Measurements from ENCODE around the gene ZNF358. TPM values are rescaled to one million over a fixed set of nuclear protein-coding genes. Genes with fewer than 3 reads are reported as not detected.

ZNF358 gene
- total and polyA plus RNA-seq, 4 donors = 49.1 to 119 (median 56.5) TPM

DNA sequence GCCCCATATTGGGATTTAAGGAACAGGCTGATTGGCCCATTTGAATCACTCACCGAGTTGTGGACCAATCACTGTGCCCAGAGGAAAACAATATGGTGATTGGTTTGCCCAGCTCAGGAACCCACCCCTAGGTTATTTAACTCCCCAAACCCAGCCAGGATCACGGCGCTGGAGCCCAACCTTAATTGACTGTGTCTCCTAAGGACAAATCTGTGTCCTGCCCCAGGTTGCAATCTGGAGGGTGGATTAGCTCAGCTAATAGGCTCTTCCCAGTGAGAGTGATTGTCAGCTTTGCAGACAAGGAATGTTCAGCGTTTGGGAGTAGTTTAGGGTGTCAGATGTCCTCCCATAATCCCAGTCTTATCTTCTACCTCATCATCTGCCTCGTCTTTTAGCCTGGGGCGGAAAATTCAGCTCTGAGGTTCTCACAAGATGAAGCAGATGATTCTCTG lies 3.5 kb upstream of the ZNF358 start:
- DNase-seq = no peak
- Histone ChIP-seq H3K27ac (ENCODE audit: low read depth in 1 of 2, low read length in 2 of 2) (no peak overlapping the region), H3K4me3 (ENCODE audit: low read length in 2 of 2) (no peak overlapping the region), H3K36me3 (ENCODE audit: control insufficient read depth in 1 of 2, insufficient read depth in 2 of 2, low read length in 1 of 2) (no peaks in the 10 kb centered on the region), H3K4me1 (ENCODE audit: control insufficient read depth in 1 of 2, insufficient read depth in 2 of 2, low read length in 2 of 2) (no peaks in the 10 kb centered on the region), H3K9me3 (ENCODE audit: control insufficient read depth, low read length) (no peaks in the 10 kb centered on the region), H3K27me3 (ENCODE audit: control insufficient read depth in 1 of 2, insufficient read depth in 2 of 2, low read length in 1 of 2) (no peaks in the 10 kb centered on the region)
- 65% methylated on average over 6 of the region's 6 CpGs for WGBS, 2 donors
- no peak for ATAC-seq (ENCODE audit: low FRiP score)
- intact Hi-C loops (cut with DNase I) = no loop called here

DNA sequence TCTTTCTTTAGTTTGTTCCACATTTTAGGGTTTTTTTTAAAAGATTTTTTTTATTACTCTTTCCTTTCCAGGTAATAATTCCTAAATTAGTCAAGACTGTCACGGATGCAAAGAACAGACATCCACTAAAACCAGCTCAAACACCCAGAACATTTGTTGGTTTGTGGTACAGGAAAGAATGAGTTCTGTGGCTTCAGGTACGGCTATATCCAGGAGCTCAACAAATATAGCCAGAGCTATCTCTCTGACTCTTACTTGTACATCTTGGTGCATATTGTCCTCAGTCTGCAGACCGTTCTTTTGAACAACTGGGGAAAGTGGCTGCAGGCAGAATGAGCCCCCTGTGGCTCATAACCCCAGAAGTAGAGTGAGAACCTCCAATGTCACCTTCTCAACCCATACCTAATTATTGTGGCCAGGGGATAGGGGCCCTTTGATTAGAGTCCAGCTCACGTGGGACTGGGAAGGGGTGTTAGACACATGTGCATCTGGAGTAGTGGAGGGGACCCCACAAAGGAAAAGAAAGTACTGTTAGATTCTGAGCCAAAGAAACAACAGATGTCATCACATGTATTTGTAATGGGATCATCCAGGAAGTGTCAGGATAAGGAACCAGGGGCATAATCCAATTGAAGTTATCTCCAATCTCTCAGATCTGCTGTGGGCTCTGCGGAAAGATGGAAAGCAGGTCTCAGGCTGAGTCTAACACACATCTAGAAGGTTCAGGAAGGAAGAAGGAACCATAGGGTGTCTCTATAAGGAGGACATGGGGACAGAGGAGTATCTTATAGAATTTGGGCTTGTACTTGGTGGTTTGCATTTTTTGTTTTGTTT lies 1.9 kb upstream of the ZNF358 start:
- Histone ChIP-seq H3K27me3 (ENCODE audit: control insufficient read depth in 1 of 2, insufficient read depth in 2 of 2, low read length in 1 of 2) (no peaks in the 10 kb centered on the region), H3K27ac (ENCODE audit: low read depth in 1 of 2, low read length in 2 of 2) (no peak overlapping the region), H3K9me3 (ENCODE audit: control insufficient read depth, low read length) (no peaks in the 10 kb centered on the region), H3K36me3 (ENCODE audit: control insufficient read depth in 1 of 2, insufficient read depth in 2 of 2, low read length in 1 of 2) (no peaks in the 10 kb centered on the region), H3K4me1 (ENCODE audit: control insufficient read depth in 1 of 2, insufficient read depth in 2 of 2, low read length in 2 of 2) (no peaks in the 10 kb centered on the region), H3K4me3 (ENCODE audit: low read length in 2 of 2) (no peak overlapping the region)
- ATAC-seq (ENCODE audit: low FRiP score) (no peak), DNase-seq (no peak)
- intact Hi-C loops (cut with DNase I) = no loop called here
- 94% methylated on average over 5 of the region's 5 CpGs for WGBS, 2 donors

DNA sequence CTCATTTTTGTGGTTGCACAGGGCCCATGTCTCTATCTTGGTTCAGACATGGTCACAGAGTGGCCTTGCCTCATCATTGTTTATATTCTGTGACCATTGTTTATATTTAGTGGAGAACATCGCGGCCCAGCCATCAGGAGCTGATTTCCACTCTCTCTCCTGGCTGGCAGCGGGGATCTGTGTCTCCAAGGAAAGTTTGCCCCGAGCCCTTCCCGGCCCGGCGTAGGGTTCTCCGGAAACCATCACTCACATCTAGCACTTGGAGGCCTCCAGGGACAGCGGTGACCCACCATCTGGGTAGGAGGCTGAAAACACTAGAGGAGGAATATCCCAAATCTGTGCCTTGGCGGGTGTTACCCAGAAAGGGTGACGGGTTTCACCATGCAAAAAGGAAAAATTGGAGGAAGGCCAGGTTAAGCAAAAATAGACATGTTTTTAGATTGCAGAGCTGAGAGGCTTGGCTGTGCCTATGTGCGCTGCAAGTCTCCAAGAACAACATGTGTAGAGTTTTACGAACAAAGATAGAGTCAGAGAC lies 726 bp upstream of the ZNF358 start:
- Histone ChIP-seq H3K4me1 (ENCODE audit: control insufficient read depth in 1 of 2, insufficient read depth in 2 of 2, low read length in 2 of 2) (no peaks in the 10 kb centered on the region), H3K27me3 (ENCODE audit: control insufficient read depth in 1 of 2, insufficient read depth in 2 of 2, low read length in 1 of 2) (no peaks in the 10 kb centered on the region), H3K36me3 (ENCODE audit: control insufficient read depth in 1 of 2, insufficient read depth in 2 of 2, low read length in 1 of 2) (no peaks in the 10 kb centered on the region), H3K27ac (ENCODE audit: low read depth in 1 of 2, low read length in 2 of 2) (peak overlapping the region; percentile 81 to 99), H3K9me3 (ENCODE audit: control insufficient read depth, low read length) (no peaks in the 10 kb centered on the region), H3K4me3 (ENCODE audit: low read length in 2 of 2) (peak overlapping the region in 1 of 2 donors; percentile 59)
- ATAC-seq (ENCODE audit: low FRiP score) = peak; percentile 88
- WGBS, 2 donors = 1 to 4% methylated on average over 13 of the region's 13 CpGs
- intact Hi-C loops (cut with DNase I) = no loop called here
- peak; percentile 84 to 92 for DNase-seq

DNA sequence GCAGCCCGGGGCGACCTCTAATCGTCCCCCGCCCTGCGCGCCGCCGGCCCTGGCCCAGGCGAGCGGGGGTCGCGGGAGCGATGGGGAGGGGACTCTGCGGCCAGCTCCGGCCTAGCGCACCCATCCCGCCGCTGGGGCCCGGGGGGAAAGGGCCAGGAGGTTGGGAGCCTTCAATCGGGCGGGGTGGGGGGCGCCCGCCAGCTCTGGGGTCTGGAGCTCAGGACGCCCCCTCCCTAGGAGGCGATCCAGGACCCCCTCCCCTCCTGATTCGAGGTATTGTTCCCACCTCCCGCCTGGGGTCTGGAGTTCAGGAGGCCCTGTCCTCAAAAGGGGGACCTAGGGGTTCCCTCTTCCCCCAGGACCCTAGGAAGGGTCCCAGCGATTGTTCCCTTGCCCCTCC lies 430 bp downstream of the ZNF358 start:
- ATAC-seq (ENCODE audit: low FRiP score) = no peak
- peak overlapping the region; percentile 42 to 59 for H3K4me3 ChIP-seq (ENCODE audit: low read length in 2 of 2)
- no peaks in the 10 kb centered on the region for H3K27me3 ChIP-seq (ENCODE audit: control insufficient read depth in 1 of 2, insufficient read depth in 2 of 2, low read length in 1 of 2)
- DNase-seq = peak in 1 of 2 donors; percentile 54
- H3K9me3 ChIP-seq (ENCODE audit: control insufficient read depth, low read length) = no peaks in the 10 kb centered on the region
- intact Hi-C loops (cut with DNase I) = no loop called here
- 0% methylated on average over 8 to 28 of the region's 28 CpGs for WGBS, 2 donors
- no peaks in the 10 kb centered on the region for H3K36me3 ChIP-seq (ENCODE audit: control insufficient read depth in 1 of 2, insufficient read depth in 2 of 2, low read length in 1 of 2)
- H3K4me1 ChIP-seq (ENCODE audit: control insufficient read depth in 1 of 2, insufficient read depth in 2 of 2, low read length in 2 of 2) = no peaks in the 10 kb centered on the region
- H3K27ac ChIP-seq (ENCODE audit: low read depth in 1 of 2, low read length in 2 of 2) = peak overlapping the region; percentile 15 to 81

DNA sequence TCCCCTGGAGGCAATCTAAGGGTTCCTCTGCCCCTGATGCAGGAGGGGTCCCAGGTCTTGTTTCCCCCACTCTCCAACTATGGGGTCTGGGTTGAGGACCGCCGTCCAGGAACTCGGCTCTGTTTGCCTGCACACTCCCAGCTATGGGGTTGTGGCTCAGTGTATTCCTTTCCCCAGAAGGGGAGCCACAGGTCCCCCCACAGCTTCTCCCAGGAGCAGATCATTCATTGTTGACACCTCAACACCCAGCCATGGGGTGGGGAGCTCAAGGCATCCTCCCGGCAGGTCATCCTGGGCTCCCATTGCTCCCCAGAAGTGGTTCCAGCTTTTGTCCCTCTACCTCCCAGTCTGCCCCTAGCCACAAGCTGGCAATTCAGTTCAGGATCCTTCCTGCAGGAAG lies 975 bp downstream of the ZNF358 start:
- Histone ChIP-seq H3K27ac (ENCODE audit: low read depth in 1 of 2, low read length in 2 of 2) (no peak overlapping the region), H3K4me3 (ENCODE audit: low read length in 2 of 2) (peak overlapping the region in 1 of 2 donors; percentile 59), H3K4me1 (ENCODE audit: control insufficient read depth in 1 of 2, insufficient read depth in 2 of 2, low read length in 2 of 2) (no peaks in the 10 kb centered on the region), H3K9me3 (ENCODE audit: control insufficient read depth, low read length) (no peaks in the 10 kb centered on the region), H3K27me3 (ENCODE audit: control insufficient read depth in 1 of 2, insufficient read depth in 2 of 2, low read length in 1 of 2) (no peaks in the 10 kb centered on the region), H3K36me3 (ENCODE audit: control insufficient read depth in 1 of 2, insufficient read depth in 2 of 2, low read length in 1 of 2) (no peaks in the 10 kb centered on the region)
- ATAC-seq (ENCODE audit: low FRiP score) = no peak
- no peak for DNase-seq
- 12 to 26% methylated on average over 4 of the region's 4 CpGs for WGBS, 2 donors
- intact Hi-C loops (cut with DNase I) = no loop called here

DNA sequence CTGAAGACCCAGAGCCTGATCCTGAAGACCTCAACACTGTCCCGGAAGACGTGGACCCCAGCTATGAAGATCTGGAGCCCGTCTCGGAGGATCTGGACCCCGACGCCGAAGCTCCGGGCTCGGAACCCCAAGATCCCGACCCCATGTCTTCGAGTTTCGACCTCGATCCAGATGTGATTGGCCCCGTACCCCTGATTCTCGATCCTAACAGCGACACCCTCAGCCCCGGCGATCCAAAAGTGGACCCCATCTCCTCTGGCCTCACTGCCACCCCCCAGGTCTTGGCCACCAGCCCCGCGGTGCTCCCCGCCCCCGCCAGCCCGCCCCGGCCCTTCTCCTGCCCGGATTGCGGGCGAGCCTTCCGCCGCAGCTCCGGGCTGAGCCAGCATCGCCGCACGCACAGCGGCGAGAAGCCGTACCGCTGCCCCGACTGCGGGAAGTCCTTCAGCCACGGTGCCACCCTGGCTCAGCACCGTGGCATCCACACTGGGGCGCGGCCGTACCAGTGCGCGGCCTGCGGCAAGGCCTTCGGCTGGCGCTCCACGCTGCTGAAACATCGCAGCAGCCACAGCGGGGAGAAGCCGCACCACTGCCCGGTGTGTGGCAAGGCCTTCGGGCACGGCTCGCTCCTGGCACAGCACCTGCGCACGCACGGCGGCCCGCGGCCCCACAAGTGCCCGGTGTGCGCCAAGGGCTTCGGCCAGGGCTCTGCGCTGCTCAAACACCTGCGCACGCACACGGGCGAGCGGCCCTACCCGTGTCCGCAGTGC lies 3.6 kb downstream of the ZNF358 start:
- Histone ChIP-seq H3K4me3 (ENCODE audit: low read length in 2 of 2) (no peak overlapping the region), H3K36me3 (ENCODE audit: control insufficient read depth in 1 of 2, insufficient read depth in 2 of 2, low read length in 1 of 2) (no peaks in the 10 kb centered on the region), H3K27ac (ENCODE audit: low read depth in 1 of 2, low read length in 2 of 2) (no peak overlapping the region), H3K9me3 (ENCODE audit: control insufficient read depth, low read length) (no peaks in the 10 kb centered on the region), H3K27me3 (ENCODE audit: control insufficient read depth in 1 of 2, insufficient read depth in 2 of 2, low read length in 1 of 2) (no peaks in the 10 kb centered on the region), H3K4me1 (ENCODE audit: control insufficient read depth in 1 of 2, insufficient read depth in 2 of 2, low read length in 2 of 2) (no peaks in the 10 kb centered on the region)
- intact Hi-C loops (cut with DNase I) = no loop called here
- no peak for DNase-seq
- no peak for ATAC-seq (ENCODE audit: low FRiP score)
- 96 to 97% methylated on average over 74 of the region's 74 CpGs for WGBS, 2 donors

DNA sequence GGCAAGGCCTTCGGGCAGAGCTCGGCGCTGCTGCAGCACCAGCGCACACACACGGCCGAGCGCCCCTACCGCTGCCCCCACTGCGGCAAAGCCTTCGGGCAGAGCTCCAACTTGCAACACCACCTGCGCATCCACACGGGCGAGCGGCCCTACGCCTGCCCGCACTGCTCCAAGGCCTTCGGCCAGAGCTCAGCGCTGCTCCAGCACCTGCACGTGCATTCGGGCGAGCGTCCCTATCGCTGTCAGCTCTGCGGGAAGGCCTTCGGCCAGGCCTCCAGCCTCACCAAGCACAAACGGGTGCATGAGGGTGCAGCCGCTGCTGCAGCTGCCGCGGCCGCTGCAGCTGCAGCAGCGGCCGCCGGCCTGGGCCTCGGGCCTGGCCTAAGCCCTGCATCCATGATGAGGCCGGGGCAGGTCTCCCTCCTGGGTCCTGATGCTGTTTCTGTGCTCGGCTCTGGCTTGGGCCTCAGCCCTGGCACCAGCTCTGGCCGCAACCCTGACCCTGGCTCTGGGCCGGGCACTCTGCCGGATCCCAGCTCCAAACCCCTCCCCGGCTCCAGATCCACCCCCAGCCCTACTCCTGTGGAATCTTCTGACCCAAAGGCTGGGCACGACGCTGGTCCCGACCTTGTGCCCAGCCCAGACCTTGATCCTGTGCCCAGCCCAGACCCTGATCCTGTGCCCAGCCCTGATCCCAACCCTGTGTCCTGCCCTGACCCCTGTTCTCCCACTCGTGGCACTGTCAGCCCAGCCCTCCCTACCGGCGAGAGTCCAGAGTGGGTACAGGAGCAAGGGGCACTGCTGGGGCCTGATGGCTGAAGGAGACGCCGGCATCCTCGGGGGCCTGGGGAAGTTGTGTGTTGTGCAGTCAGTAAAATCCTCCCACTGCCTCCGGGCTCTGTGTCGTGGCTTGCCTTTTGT lies 4.5 kb downstream of the ZNF358 start:
- intact Hi-C loops (cut with DNase I) = no loop called here
- ATAC-seq (ENCODE audit: low FRiP score) = no peak

DNA sequence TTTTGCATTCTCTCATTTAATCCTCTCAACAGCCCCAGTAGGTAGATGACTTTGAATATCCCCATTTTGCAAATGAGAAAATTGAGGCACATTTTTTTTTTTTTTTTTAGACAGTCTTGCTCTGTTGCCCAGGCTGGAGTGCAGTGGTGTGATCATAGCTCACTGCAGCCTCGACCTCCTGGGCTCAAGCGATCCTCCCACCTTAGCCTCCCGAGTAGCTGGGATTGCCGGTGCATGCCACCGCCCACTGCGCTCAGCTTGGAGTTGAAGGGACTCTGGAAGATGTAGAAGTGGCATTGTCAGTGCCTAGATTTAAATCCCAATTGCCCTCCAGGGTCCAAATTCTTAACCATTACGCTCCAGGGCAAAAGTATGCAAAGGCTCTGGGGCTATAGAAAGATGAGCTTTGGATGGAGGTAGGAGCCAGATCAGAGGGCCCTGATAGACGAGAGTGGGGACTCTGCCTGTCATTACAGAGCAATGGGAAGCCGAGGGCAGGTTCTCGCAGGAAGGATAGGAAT lies 5.7 kb downstream of the ZNF358 start:
- no peaks in the 10 kb centered on the region for H3K4me1 ChIP-seq (ENCODE audit: control insufficient read depth in 1 of 2, insufficient read depth in 2 of 2, low read length in 2 of 2)
- no peaks in the 10 kb centered on the region for H3K9me3 ChIP-seq (ENCODE audit: control insufficient read depth, low read length)
- H3K4me3 ChIP-seq (ENCODE audit: low read length in 2 of 2) = no peak overlapping the region
- no peak for ATAC-seq (ENCODE audit: low FRiP score)
- 40 to 44% methylated on average over 10 of the region's 10 CpGs for WGBS, 2 donors
- intact Hi-C loops (cut with DNase I) = loop anchor here in 1 of 2 donors (1.0 kb wide), 1 partner anchor 13 kb away; no protein-coding TSS in a partner anchor
- no peaks in the 10 kb centered on the region for H3K36me3 ChIP-seq (ENCODE audit: control insufficient read depth in 1 of 2, insufficient read depth in 2 of 2, low read length in 1 of 2)
- no peak overlapping the region for H3K27ac ChIP-seq (ENCODE audit: low read depth in 1 of 2, low read length in 2 of 2)
- no peak for DNase-seq
- H3K27me3 ChIP-seq (ENCODE audit: control insufficient read depth in 1 of 2, insufficient read depth in 2 of 2, low read length in 1 of 2) = no peaks in the 10 kb centered on the region

More for the DNA sequence above, 4.5 kb downstream of the ZNF358 start:
- Histone ChIP-seq H3K27ac (ENCODE audit: low read depth in 1 of 2, low read length in 2 of 2) (peak overlapping the region in 1 of 2 donors; percentile 16), H3K36me3 (ENCODE audit: control insufficient read depth in 1 of 2, insufficient read depth in 2 of 2, low read length in 1 of 2) (no peaks in the 10 kb centered on the region), H3K4me1 (ENCODE audit: control insufficient read depth in 1 of 2, insufficient read depth in 2 of 2, low read length in 2 of 2) (no peaks in the 10 kb centered on the region), H3K9me3 (ENCODE audit: control insufficient read depth, low read length) (no peaks in the 10 kb centered on the region), H3K4me3 (ENCODE audit: low read length in 2 of 2) (no peak overlapping the region), H3K27me3 (ENCODE audit: control insufficient read depth in 1 of 2, insufficient read depth in 2 of 2, low read length in 1 of 2) (no peaks in the 10 kb centered on the region)
- peak in 1 of 2 donors; percentile 50 for DNase-seq
- 64 to 66% methylated on average over 50 to 51 of the region's 51 CpGs for WGBS, 2 donors

Measured in aorta (tissue), 5 donors.